HL-60 (cell line): ENCODE measurements around the gene HDHD5.

Experiments used
- DNase-seq, 2 experiments: peaks; one replicate each; pipeline ENCODE4 v3.0.0-alpha.2; 2010 to 2020; ENCODE audit warnings: low read depth in 1 of 2, low spot score in 1 of 2
- H3K27ac ChIP-seq: fragments of 250-450 bp; sonication (Bioruptor Pico); replicated peaks from 2 replicates; pipeline ENCODE4 v1.5.1; 2020; ENCODE audit warnings: mild to moderate bottlenecking, moderate library complexity
- H3K27me3 ChIP-seq: fragments of 250-450 bp; sonication (Bioruptor Pico); 2 replicates; pipeline ENCODE4 v1.5.1; 2021; ENCODE audit warnings: mild to moderate bottlenecking, moderate library complexity; ENCODE audit not compliant: insufficient read depth, poor library complexity, severe bottlenecking
- H3K4me3 ChIP-seq: replicated peaks from 2 replicates; pipeline ENCODE4 v1.5.1; 2011; ENCODE audit warnings: mild to moderate bottlenecking, control low read depth, low read length; ENCODE audit not compliant: insufficient read depth
- CTCF ChIP-seq: IDR thresholded peaks from one replicate; pipeline ENCODE4 v1.5.1; 2011; ENCODE audit warnings: low read length, control low read depth, inconsistent platforms; ENCODE audit not compliant: insufficient read depth
- GABPA ChIP-seq: IDR thresholded peaks from 2 replicates; pipeline ENCODE4 v1.6.1; 2012; ENCODE audit warnings: low read depth
- POLR2AphosphoS5 ChIP-seq: IDR thresholded peaks from 2 replicates; pipeline ENCODE4 v1.6.1; 2012; ENCODE audit warnings: low read depth
- SPI1 ChIP-seq: IDR thresholded peaks from 2 replicates; pipeline ENCODE4 v1.6.1; 2012; ENCODE audit warnings: low read depth, mild to moderate bottlenecking, borderline replicate concordance
- TF ChIP-seq, protein P1 (sequence below): IDR thresholded peaks from 2 replicates; pipeline ENCODE4 v1.6.1; 2012; ENCODE audit warnings: low read depth; ENCODE audit not compliant: insufficient replicate concordance

HDHD5 gene

DNA sequence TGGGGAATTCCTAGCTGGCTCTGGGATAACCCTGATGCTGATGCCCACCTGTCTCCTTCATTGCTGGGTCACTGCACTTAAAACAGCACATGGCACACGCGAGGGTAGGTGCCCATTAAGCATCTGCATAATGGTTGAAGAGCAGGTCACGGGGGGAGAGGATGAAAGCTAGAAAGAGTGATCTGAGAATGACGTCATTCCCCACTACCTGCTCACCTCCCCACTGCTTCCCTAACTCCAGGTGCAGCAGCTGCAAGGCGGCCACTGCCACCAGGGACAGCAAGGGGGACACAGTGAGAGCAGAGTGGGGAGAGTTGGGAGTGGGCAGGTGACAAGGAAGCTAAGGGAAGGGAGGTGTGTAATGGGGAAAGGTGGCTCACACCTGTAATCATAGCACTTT, 33.1 kb upstream of the HDHD5 start:
- no peak for DNase-seq
- Histone ChIP-seq H3K27me3 (no peaks in the 10 kb centered on the region), H3K4me3 (no peak overlapping the region), H3K27ac (no peak overlapping the region)
- TF ChIP-seq, protein P1, sequence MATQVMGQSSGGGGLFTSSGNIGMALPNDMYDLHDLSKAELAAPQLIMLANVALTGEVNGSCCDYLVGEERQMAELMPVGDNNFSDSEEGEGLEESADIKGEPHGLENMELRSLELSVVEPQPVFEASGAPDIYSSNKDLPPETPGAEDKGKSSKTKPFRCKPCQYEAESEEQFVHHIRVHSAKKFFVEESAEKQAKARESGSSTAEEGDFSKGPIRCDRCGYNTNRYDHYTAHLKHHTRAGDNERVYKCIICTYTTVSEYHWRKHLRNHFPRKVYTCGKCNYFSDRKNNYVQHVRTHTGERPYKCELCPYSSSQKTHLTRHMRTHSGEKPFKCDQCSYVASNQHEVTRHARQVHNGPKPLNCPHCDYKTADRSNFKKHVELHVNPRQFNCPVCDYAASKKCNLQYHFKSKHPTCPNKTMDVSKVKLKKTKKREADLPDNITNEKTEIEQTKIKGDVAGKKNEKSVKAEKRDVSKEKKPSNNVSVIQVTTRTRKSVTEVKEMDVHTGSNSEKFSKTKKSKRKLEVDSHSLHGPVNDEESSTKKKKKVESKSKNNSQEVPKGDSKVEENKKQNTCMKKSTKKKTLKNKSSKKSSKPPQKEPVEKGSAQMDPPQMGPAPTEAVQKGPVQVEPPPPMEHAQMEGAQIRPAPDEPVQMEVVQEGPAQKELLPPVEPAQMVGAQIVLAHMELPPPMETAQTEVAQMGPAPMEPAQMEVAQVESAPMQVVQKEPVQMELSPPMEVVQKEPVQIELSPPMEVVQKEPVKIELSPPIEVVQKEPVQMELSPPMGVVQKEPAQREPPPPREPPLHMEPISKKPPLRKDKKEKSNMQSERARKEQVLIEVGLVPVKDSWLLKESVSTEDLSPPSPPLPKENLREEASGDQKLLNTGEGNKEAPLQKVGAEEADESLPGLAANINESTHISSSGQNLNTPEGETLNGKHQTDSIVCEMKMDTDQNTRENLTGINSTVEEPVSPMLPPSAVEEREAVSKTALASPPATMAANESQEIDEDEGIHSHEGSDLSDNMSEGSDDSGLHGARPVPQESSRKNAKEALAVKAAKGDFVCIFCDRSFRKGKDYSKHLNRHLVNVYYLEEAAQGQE, result no peak
- TF ChIP-seq SPI1 (no peak), CTCF (no peak), POLR2AphosphoS5 (no peak), GABPA (no peak)

DNA sequence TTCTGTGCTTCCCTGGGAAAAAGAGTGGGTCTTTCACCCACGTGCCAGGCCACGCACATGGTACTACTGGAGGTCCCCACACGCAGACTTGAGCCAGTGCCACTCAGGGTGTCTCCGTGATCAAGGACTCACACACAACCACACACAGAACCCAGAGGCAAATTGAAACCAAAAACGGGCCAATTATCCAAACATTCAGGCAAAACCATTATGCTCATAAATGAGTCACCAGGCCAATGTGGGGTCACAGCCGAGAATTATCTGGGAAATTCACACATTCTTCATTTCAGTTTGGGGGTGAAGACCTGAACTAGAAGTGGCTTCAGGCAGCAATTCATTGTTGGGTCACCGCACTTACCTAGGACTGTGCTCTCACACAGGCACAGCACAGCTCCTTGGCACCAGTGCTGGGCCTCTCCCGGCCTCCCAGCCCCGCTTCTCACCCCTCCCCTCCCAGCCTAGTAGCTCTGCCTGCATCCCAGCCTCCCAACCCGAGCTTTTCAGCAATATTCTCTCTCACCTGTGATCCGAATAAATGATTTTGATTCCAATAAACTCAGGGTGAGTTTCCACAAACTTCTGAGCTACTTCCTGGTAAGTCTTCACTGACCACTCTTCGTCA, 32.2 kb upstream of the HDHD5 start:
- Histone ChIP-seq H3K27me3 (no peaks in the 10 kb centered on the region), H3K27ac (no peak overlapping the region), H3K4me3 (no peak overlapping the region)
- DNase-seq, result no peak
- TF ChIP-seq GABPA (no peak), CTCF (no peak), POLR2AphosphoS5 (no peak), SPI1 (no peak)
- TF ChIP-seq, protein P1, result no peak

DNA sequence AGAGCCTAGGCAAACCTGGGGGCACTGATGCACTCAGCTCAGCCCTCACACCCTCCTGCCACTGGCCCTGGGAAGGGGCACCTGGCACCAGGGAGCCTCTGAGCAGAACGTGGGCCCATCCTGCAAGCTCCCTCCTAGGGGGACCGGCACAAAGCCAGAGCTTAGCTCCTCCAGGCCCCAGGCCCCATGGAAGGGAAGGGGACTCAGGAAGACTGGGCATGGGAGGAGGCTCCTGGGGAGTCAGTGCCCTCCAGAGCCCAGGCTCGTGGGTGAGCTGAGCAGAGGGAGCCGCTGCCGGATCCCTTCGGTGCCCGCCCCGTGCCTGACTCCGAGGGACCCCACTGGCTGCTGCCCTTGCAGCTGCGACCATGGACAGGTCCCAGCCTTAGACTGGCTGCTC, 31.6 kb upstream of the HDHD5 start:
- TF ChIP-seq, protein P1, result no peak
- TF ChIP-seq CTCF (no peak), GABPA (no peak), POLR2AphosphoS5 (no peak), SPI1 (no peak)
- DNase-seq, result no peak
- Histone ChIP-seq H3K4me3 (no peak overlapping the region), H3K27me3 (no peaks in the 10 kb centered on the region), H3K27ac (no peak overlapping the region)
